T47D (cell line): ENCODE measurements around the gene ESR2.

Source experiments
- DNase-seq, 2 experiments: peaks; one replicate each; pipeline versions ENCODE4 v3.0.0 to v3.0.0-alpha.2; 2011 to 2012; ENCODE audit warnings: low read depth in 1 of 2, low spot score in 1 of 2
- JUND ChIP-seq: IDR thresholded peaks from 2 replicates; pipeline ENCODE4 v1.6.1; 2012; ENCODE audit warnings: low read depth
- in situ Hi-C: cut with HindIII; loops from 2 replicates; pipeline ENCODE4 v1.10.0; 2016; ENCODE audit warnings: low sequenced_read_pairs, low pct_unique_long_range_greater_than_20kb

Gene ESR2

DNA sequence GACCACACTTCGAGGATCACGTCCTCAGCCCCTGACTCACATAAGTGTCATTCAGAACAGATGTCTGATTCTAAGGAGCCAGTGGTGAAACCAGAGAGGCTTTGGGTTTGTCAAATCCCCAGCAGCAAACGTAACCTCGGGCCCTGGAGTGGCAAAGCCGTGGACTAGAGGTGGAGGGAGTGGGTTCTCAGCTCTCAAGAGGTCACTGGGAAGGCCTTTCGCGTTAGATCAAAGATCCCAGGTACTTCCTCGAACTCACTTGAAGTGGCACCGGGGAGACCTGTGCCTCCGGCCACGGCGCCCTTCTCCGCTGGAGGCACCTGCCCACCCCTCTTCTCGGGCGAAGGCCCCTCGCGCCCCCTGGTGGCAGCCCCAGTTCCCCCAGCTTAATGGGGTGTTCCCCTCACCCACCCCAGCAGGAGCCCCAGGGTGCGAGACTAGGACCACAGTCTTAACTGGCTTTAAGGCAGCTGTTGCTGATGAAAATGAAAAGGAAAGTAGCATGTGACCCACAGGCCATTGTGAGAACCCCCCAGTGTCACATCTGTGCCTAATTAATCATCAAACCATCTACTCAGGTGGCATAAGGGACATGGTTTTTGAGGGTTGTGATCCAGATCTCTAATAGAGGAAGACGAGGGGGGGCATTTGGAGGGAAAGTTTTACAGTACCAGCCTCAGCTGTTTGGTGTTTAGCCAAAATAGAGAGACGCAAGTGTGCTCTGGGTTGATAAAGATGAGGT is 672 bp upstream of the ESR2 start:
- in situ Hi-C loops, result no loop called here
- TF ChIP-seq JUND, result no peak
- DNase-seq, result peak; percentile 81 to 86

DNA sequence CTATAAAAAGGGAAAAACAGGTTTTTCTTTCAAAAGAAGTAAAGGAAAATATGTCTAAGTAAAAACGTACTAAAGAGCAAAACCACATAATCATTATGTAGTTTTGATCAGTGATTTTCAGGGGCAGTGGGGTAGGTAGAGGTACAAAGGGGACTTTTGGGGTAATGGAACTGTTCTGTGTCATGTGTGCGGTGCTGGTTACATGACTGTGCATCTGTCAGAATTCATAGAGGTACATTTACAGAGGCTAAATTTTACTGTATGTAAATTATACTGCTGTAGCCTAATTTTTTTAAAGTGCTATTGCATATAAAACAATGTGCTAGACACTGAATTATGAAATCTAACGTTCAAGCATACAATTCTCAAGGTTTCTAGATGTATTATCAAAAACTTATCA is 2.0 kb downstream of the ESR2 start:
- in situ Hi-C loops, result no loop called here
- DNase-seq, result no peak
- no peak for TF ChIP-seq JUND

DNA sequence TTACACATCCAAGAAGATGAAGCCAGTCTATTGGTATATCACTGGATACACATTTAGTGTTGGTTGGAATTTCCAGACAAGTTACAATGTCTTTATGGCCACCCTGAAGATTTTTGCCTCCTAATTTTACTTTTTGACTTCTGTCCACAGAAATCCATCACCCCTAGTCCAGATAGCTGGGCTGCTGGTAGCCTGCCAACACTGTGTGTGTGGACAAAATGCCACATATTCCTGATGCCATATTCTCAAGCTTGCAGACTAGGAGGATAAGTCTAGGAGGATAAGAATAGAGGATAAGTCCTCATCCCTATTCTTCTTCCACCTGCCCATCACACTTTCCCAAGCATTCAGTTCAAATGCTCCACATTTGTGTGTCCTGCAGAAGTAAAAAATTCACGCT is 4.6 kb downstream of the ESR2 start:
- no peak for TF ChIP-seq JUND
- in situ Hi-C loops, result no loop called here
- DNase-seq, result no peak

- TF ChIP-seq JUND, result no peak
- no peak for DNase-seq
- in situ Hi-C loops, result no loop called here
Measured at GRCh38 chr14:64281805-64282204, 12.4 kb downstream of the ESR2 start.

DNA sequence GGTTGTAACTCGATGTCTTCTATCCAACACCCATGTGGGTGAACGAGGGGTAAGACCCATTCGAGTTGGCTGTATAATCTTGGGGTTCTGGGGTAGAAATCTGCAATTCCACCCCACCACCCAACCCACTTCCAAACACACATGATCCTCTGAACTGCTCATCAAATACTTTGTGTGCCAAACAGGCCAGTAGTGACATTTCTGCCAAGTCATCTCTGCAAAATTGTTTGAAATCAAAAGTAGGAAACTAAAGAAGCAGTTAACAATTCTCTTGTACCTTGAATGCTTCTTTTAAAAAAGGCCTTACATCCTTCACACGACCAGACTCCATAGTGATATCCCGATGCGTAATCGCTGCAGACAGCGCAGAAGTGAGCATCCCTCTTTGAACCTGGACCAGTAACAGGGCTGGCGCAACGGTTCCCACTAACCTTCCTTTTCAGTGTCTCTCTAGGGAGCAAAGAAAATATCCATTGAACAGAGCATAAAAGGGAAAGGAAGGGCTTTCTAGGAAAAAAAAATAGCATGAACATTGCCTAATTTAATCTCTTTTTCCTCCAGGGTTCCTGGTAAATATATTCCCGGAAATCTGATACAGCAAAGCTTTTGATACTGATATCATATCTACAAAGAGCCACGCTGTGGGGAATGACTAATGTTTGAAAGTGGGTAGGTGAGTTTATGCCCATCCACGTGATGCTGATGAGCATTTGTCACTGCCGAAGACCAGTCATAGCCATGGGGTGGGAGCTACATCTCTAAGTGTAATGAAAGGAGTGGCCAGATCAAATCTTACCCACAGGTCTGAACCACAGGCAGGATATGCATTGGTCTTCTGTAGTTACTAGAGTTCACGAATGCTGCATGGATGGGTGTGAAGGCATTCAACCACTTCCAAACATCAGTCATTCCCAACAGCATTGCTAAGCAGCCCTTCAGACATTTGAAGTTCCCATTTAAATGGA is 14.2 kb downstream of the ESR2 start:
- DNase-seq, result no peak
- TF ChIP-seq JUND, result no peak
- in situ Hi-C loops, result no loop called here

- in situ Hi-C loops, result no loop called here
- DNase-seq, result no peak
- no peak for TF ChIP-seq JUND
Measured at GRCh38 chr14:64278458-64278857, 15.7 kb downstream of the ESR2 start.

DNA sequence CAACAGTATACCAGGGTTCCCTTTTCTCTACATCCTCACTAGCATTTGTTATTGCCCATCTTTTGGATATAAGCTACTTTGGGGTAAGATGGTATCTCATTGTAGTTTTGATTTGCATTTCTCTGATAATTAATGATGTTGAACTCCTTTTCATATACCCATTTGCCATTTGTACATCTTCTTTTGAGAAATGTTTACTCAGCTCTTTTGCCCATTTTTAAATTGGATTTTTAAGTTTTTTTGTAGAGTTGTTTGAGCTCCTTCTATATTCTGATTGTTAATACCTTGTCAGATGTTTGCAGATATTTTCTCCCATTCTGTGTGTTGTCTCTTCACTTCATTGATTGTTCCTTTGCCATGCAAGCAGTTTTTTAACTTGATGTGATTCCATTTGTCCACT is 22.2 kb downstream of the ESR2 start:
- no peak for TF ChIP-seq JUND
- in situ Hi-C loops, result no loop called here
- no peak for DNase-seq

DNA sequence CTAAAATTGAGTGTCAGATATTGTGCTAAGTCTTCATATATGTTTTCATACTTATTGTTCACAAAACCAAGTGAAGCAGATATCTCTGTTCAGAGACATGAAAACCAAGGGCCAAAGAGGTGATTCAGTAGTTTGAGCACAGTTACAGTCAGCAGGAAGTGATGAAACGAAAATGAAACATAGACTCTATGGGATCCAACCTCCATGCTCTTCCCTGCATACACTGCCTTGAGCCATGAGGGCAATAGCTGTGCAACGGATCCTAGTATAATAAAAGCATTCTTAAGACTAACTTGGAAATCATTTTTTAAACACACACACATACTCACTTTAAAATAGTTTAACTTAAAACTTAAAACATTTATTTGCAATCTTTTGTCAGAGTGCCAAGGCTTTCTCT is 27.9 kb downstream of the ESR2 start:
- no peak for DNase-seq
- in situ Hi-C loops, result no loop called here
- TF ChIP-seq JUND, result no peak

DNA sequence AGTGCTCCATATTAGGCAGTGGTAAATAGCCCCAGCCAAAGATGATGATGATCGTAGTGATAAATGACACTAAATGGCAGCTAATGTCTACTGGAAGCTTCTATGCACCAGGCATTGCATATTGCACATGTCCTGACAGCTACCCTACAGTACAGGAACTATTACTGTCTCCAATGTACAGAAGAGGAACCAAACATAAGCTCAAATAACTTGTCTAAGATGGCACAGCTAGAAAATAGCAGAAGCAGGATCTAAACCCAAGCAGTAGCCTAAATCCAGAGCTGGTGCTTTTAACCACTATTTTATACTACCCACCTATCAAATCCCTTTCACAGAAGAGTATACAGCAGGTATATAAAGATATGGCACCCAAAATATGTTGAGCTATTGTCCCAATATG is 28.9 kb downstream of the ESR2 start:
- in situ Hi-C loops, result no loop called here
- DNase-seq, result no peak
- TF ChIP-seq JUND, result no peak

- in situ Hi-C loops, result no loop called here
- no peak for DNase-seq
- TF ChIP-seq JUND, result no peak
Measured at GRCh38 chr14:64260418-64260817, 33.8 kb downstream of the ESR2 start.

DNA sequence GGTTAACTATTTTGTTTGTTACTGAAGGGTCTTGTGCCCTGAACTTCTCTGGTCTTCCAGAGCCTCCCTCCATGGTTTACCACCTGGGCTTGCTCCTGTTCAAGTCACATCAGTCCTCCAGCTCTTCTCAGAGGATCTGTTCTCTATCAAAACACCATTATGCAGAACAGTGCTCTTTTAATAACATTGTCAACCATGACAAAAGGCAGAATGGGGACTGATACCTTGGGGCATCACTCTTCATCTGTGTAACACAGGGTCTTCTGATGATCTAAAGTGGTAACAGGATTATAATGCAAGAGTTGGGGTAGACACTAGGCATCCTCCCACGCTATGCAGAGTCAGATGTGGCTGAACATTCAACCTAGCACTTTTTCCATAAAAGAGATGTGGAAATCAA is 38.4 kb downstream of the ESR2 start:
- DNase-seq, result no peak
- in situ Hi-C loops, result no loop called here
- TF ChIP-seq JUND, result no peak

- DNase-seq, result no peak
- in situ Hi-C loops, result no loop called here
- no peak for TF ChIP-seq JUND
Measured at GRCh38 chr14:64253672-64254071, 40.5 kb downstream of the ESR2 start.

DNA sequence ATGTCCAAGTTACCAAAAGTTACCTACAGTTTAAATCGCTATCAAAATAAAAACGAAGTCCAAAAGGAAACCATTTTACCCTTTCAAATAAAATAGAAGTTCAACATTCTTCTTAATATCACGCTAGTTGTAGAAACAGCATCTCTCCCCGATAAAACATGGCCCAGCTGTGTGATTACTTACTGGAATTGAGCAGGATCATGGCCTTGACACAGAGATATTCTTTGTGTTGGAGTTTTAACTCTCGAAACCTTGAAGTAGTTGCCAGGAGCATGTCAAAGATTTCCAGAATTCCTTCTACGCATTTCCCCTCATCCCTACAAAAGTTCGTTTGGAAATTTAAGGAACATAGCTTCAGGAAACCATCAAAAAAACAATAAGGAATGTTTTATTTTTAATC is 44.8 kb downstream of the ESR2 start:
- in situ Hi-C loops, result no loop called here
- DNase-seq, result no peak
- no peak for TF ChIP-seq JUND
